LNCaP clone FGC (cell line): Measurements from ENCODE around the gene ENTPD6.

Experiments
- DNase-seq: peaks from one replicate; pipeline ENCODE4 v3.0.0-alpha.2; 2011; ENCODE audit warnings: low read depth
- H3K4me3 ChIP-seq: 2 replicates; pipeline ENCODE4 v1.5.1; 2011; ENCODE audit warnings: mild to moderate bottlenecking, low read depth, low read length, control low read depth
- CTCF ChIP-seq: IDR thresholded peaks from 2 replicates; pipeline ENCODE4 v1.5.1; 2012; ENCODE audit warnings: mild to moderate bottlenecking; ENCODE audit not compliant: control insufficient read depth, insufficient read depth; ENCODE audit errors: extremely low read depth

Gene ENTPD6

GRCh38 chr20:25269057-25269832, 73.7 kb downstream of the ENTPD6 start:
- no peak for TF ChIP-seq CTCF
- no peak for DNase-seq
- H3K4me3 ChIP-seq, result no peak overlapping the region

- no peak for TF ChIP-seq CTCF
These were observed 74.3 kb downstream of the ENTPD6 start for GRCh38 chr20:25269833-25270170.

GRCh38 chr20:25270829-25271251, 75.3 kb downstream of the ENTPD6 start:
- peak; percentile 57 for DNase-seq
- H3K4me3 ChIP-seq, result no peak overlapping the region
- TF ChIP-seq CTCF, result no peak

More at GRCh38 chr20:25269833-25270170, 74.3 kb downstream of the ENTPD6 start:
- no peak for DNase-seq
- no peak overlapping the region for H3K4me3 ChIP-seq

GRCh38 chr20:25271486-25272222, 76.1 kb downstream of the ENTPD6 start:
- no peak overlapping the region for H3K4me3 ChIP-seq
- TF ChIP-seq CTCF, result no peak
- no peak for DNase-seq

- TF ChIP-seq CTCF, result no peak
- no peak overlapping the region for H3K4me3 ChIP-seq
- DNase-seq, result no peak
These were observed 76.9 kb downstream of the ENTPD6 start for GRCh38 chr20:25272223-25273000.

- no peak for TF ChIP-seq CTCF
- H3K4me3 ChIP-seq, result no peak overlapping the region
- no peak for DNase-seq
These were observed 77.5 kb downstream of the ENTPD6 start for GRCh38 chr20:25273046-25273445.
